Mammary epithelial cell (primary cell): ENCODE results near the gene PANK1.

ENCODE experiments used
- CTCF ChIP-seq, 2 donors: IDR thresholded peaks in 1 of 2; conservative IDR thresholded peaks in 1 of 2; 2 replicates each; pipeline ENCODE4 v1.5.1; 2011 to 2012; ENCODE audit warnings: inconsistent platforms in 2 of 2, low read length in 2 of 2, mild to moderate bottlenecking in 2 of 2, control low read depth in 1 of 2, low read depth in 1 of 2; ENCODE audit not compliant: insufficient read depth in 1 of 2; ENCODE audit errors: extremely low read depth in 1 of 2
- EZH2 ChIP-seq: IDR thresholded peaks from 2 replicates; pipeline ENCODE4 v1.6.1; 2012; ENCODE audit warnings: low read length, inconsistent platforms, borderline replicate concordance

- no peak for TF ChIP-seq CTCF (conservative IDR thresholded peaks at IDR 0.05 in 1 of 2, IDR thresholded peaks at IDR 0.05 in 1 of 2; ENCODE audit: extremely low read depth in 1 of 2, insufficient read depth in 1 of 2, low read depth in 1 of 2, low read length in 2 of 2)
- no peak for TF ChIP-seq EZH2
These were observed 48.1 kb upstream of the PANK1 start for GRCh38 chr10:89693176-89693575.
